SK-N-MC (cell line): ENCODE measurements around the gene POPDC3.

Experiments
- EZH2 ChIP-seq: fragments of 200-600 bp; sonication (generic); IDR thresholded peaks from one replicate; pipeline ENCODE4 v1.6.1; 2017; ENCODE audit warnings: antibody characterized with exemption
- FOXP2 ChIP-seq: optimal IDR thresholded peaks from 2 replicates; pipeline ENCODE3; 2011; ENCODE audit warnings: mild to moderate bottlenecking, moderate library complexity; ENCODE audit not compliant: insufficient read depth; ENCODE audit errors: extremely low read length, control extremely low read depth
- POLR2AphosphoS5 ChIP-seq: IDR thresholded peaks from 2 replicates; pipeline ENCODE4 v1.6.1; 2012; ENCODE audit warnings: mild to moderate bottlenecking, low read depth, low read length, borderline replicate concordance

DNA sequence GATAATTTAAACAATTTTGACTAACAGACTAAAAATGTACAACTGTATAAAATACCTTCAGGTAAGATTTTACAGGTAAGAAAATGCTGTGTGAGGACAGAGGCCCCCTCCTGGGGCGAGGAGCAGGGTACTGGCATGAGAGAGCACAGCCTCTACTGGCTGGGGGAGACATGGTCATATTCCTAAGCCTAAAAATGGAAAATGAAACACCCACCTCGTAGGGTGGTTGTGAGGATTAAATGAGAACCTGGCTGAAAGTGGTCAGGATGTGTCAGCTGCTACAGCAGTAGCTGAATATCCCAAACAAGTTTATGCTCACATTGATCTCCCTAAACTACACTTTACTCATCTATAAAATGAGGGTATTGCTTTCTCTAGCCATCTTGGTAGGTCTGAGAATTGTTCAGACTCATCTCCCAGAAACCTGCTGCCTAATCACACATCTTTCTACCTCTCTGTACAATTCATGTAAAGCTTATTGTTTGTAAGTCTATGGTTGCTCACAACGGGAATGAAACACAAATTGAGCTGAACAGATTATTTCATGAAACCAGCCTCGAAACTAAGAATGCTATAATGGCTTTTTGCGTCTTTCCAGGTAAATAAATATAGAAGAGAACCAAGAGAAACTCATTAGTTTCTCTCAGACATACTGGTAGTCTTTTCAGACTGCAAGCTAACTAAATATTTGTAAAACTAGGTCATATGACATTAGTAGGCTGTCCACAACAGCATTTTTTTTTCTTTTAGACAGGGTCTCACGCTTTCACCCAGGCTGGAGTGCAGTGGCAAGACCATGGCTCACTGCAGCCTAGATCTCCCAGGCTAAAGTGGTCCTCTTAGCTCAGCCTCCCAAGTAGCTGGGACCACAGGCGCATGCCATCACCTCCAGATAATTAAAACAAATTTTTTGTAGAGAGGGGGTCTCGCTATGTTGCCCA lies 69.6 kb downstream of the POPDC3 start:
- TF ChIP-seq POLR2AphosphoS5: no peak
- TF ChIP-seq EZH2: no peak
- no peak for TF ChIP-seq FOXP2
